HEK293 (cell line): ENCODE results near the gene HOXD3.

Source experiments
- CTCF ChIA-PET: fragments of 350-600 bp; formaldehyde crosslinking; extraction: SDS; loops from one replicate; lab custom pipeline; 2021; ENCODE audit warnings: antibody characterized with exemption; lab: Yijun Ruan, JAX
- POLR2A ChIA-PET: fragments of 300-600 bp; formaldehyde crosslinking; extraction: SDS; loops from one replicate; lab custom pipeline; 2020; ENCODE audit warnings: antibody characterized with exemption, inconsistent platforms; lab: Yijun Ruan, JAX
- H3K27ac ChIP-seq: fragments of 200-500 bp; sonication (Bioruptor generic); 2 replicates; pipeline ENCODE4 v1.5.1; 2014; ENCODE audit warnings: low read depth, low read length, control low read depth, inconsistent platforms; ENCODE audit errors: extremely low read depth
- H3K36me3 ChIP-seq, 2 experiments: fragments of 200-500 bp in 1 of 2; sonication (Bioruptor generic) in 1 of 2; 1 replicate in 1 of 2; 2 replicates in 1 of 2; pipeline ENCODE4 v1.5.1; 2014 to 2017; ENCODE audit warnings: inconsistent platforms in 2 of 2, low read length in 2 of 2; ENCODE audit not compliant: control insufficient read depth in 2 of 2, insufficient read depth in 1 of 2
- H3K4me1 ChIP-seq: fragments of 200-500 bp; sonication (Bioruptor generic); 2 replicates; pipeline ENCODE4 v1.5.1; 2014; ENCODE audit warnings: mild to moderate bottlenecking, low read length, inconsistent platforms; ENCODE audit not compliant: control insufficient read depth, insufficient read depth
- H3K4me3 ChIP-seq: 2 replicates; pipeline ENCODE4 v1.5.1; 2011; ENCODE audit warnings: low read depth, mild to moderate bottlenecking, control low read depth, low read length, moderate library complexity
- H3K9me3 ChIP-seq: fragments of 200-500 bp; sonication (Bioruptor generic); 2 replicates; pipeline ENCODE4 v1.5.1; 2014; ENCODE audit warnings: low read depth, low read length, inconsistent platforms; ENCODE audit not compliant: control insufficient read depth, insufficient read depth
- GLI2 ChIP-seq: fragments of 450-650 bp; formaldehyde crosslinking; IDR thresholded peaks from 2 replicates; pipeline ENCODE4; 2017; ENCODE audit warnings: missing biosample characterization, missing genetic modification characterization, low read depth, borderline replicate concordance
- KLF16 ChIP-seq: fragments of 450-650 bp; formaldehyde crosslinking; IDR thresholded peaks from 2 replicates; pipeline ENCODE4 v1.5.1; 2017; ENCODE audit warnings: missing biosample characterization, missing genetic modification characterization
- RBAK ChIP-seq: fragments of 450-650 bp; formaldehyde crosslinking; IDR thresholded peaks from 2 replicates; pipeline ENCODE4 v1.5.1; 2016; ENCODE audit warnings: missing biosample characterization, missing genetic modification characterization
- TRIM28 ChIP-seq: IDR thresholded peaks from 2 replicates; pipeline ENCODE4 v1.6.1; 2011; ENCODE audit warnings: low read length, control low read depth, borderline replicate concordance
- ZBTB20 ChIP-seq: fragments of 450-650 bp; formaldehyde crosslinking; IDR thresholded peaks from 2 replicates; pipeline ENCODE4 v1.5.1; 2016; ENCODE audit warnings: missing biosample characterization, missing genetic modification characterization
- ZEB2 ChIP-seq: fragments of 450-650 bp; formaldehyde crosslinking; IDR thresholded peaks from 2 replicates; pipeline ENCODE4 v1.5.1; 2016; ENCODE audit warnings: missing biosample characterization, missing genetic modification characterization
- ZFHX2 ChIP-seq: fragments of 450-650 bp; formaldehyde crosslinking; conservative IDR thresholded peaks from 2 replicates; pipeline ENCODE4 v1.5.1; 2016; ENCODE audit warnings: missing biosample characterization, missing genetic modification characterization
- ZFP69B ChIP-seq: fragments of 450-650 bp; formaldehyde crosslinking; IDR thresholded peaks from 2 replicates; pipeline ENCODE4 v1.5.1; 2016; ENCODE audit warnings: missing biosample characterization, missing genetic modification characterization
- ZNF132 ChIP-seq: fragments of 450-650 bp; formaldehyde crosslinking; IDR thresholded peaks from 2 replicates; pipeline ENCODE4 v1.5.1; 2017; ENCODE audit warnings: missing biosample characterization, missing genetic modification characterization, borderline replicate concordance
- ZNF133 ChIP-seq: fragments of 450-650 bp; formaldehyde crosslinking; IDR thresholded peaks from 2 replicates; pipeline ENCODE4 v1.5.1; 2016; ENCODE audit warnings: missing biosample characterization, missing genetic modification characterization
- ZNF16 ChIP-seq: fragments of 450-650 bp; formaldehyde crosslinking; IDR thresholded peaks from 2 replicates; pipeline ENCODE4 v1.5.1; 2016; ENCODE audit warnings: low read depth, missing biosample characterization, missing genetic modification characterization
- ZNF202 ChIP-seq: fragments of 450-650 bp; formaldehyde crosslinking; IDR thresholded peaks from 2 replicates; pipeline ENCODE4 v1.5.1; 2016; ENCODE audit warnings: missing biosample characterization, missing genetic modification characterization, borderline replicate concordance
- ZNF214 ChIP-seq: fragments of 450-650 bp; formaldehyde crosslinking; IDR thresholded peaks from 2 replicates; pipeline ENCODE4 v1.5.1; 2017; ENCODE audit warnings: missing biosample characterization, mild to moderate bottlenecking, missing genetic modification characterization, borderline replicate concordance
- ZNF473 ChIP-seq: fragments of 450-650 bp; formaldehyde crosslinking; IDR thresholded peaks from 2 replicates; pipeline ENCODE4 v1.5.1; 2017; ENCODE audit warnings: missing biosample characterization, missing genetic modification characterization
- ZNF596 ChIP-seq: fragments of 450-650 bp; IDR thresholded peaks from 2 replicates; pipeline ENCODE4 v1.5.0; 2018; ENCODE audit warnings: missing biosample characterization, mild to moderate bottlenecking, missing genetic modification characterization, moderate library complexity
- ZNF626 ChIP-seq: fragments of 450-650 bp; sonication (Bioruptor Pico); formaldehyde crosslinking; IDR thresholded peaks from 2 replicates; pipeline ENCODE4 v1.5.1; 2018; ENCODE audit warnings: missing biosample characterization, missing genetic modification characterization, inconsistent platforms
- ZNF660 ChIP-seq: fragments of 450-650 bp; IDR thresholded peaks from 2 replicates; pipeline ENCODE4 v1.5.1; 2018; ENCODE audit warnings: missing biosample characterization, mild to moderate bottlenecking, missing genetic modification characterization
- ZNF747 ChIP-seq: fragments of 450-650 bp; formaldehyde crosslinking; IDR thresholded peaks from 2 replicates; pipeline ENCODE4 v1.5.1; 2016; ENCODE audit warnings: missing biosample characterization, missing genetic modification characterization
- ZNF792 ChIP-seq: fragments of 450-650 bp; formaldehyde crosslinking; IDR thresholded peaks from 2 replicates; pipeline ENCODE4 v1.5.1; 2016; ENCODE audit warnings: missing biosample characterization, missing genetic modification characterization
- ZNF843 ChIP-seq: fragments of 450-650 bp; formaldehyde crosslinking; IDR thresholded peaks from 2 replicates; pipeline ENCODE4 v1.5.1; 2016; ENCODE audit warnings: missing biosample characterization, missing genetic modification characterization
- TF ChIP-seq, protein P1 (sequence below): fragments of 450-650 bp; formaldehyde crosslinking; IDR thresholded peaks from 2 replicates; pipeline ENCODE4 v1.5.1; 2017; ENCODE audit warnings: missing biosample characterization, missing genetic modification characterization
- TF ChIP-seq, protein P2 (sequence below): fragments of 450-650 bp; formaldehyde crosslinking; IDR thresholded peaks from 2 replicates; pipeline ENCODE4 v1.5.1; 2016; ENCODE audit warnings: missing biosample characterization, missing genetic modification characterization
- TF ChIP-seq, protein P3 (sequence below): fragments of 450-650 bp; formaldehyde crosslinking; IDR thresholded peaks from 2 replicates; pipeline ENCODE4 v1.5.1; 2016; ENCODE audit warnings: missing biosample characterization, missing genetic modification characterization
- TF ChIP-seq, protein P4 (sequence below): fragments of 450-650 bp; formaldehyde crosslinking; IDR thresholded peaks from 2 replicates; pipeline ENCODE4 v1.5.1; 2017; ENCODE audit warnings: missing biosample characterization, missing genetic modification characterization
- TF ChIP-seq, protein P5 (sequence below): fragments of 450-650 bp; formaldehyde crosslinking; IDR thresholded peaks from 2 replicates; pipeline ENCODE4 v1.5.1; 2016; ENCODE audit warnings: missing biosample characterization, missing genetic modification characterization, borderline replicate concordance
- TF ChIP-seq, protein P6 (sequence below): fragments of 450-650 bp; formaldehyde crosslinking; IDR thresholded peaks from 2 replicates; pipeline ENCODE4 v1.5.1; 2016; ENCODE audit warnings: missing biosample characterization, missing genetic modification characterization, borderline replicate concordance

The HOXD3 gene

DNA sequence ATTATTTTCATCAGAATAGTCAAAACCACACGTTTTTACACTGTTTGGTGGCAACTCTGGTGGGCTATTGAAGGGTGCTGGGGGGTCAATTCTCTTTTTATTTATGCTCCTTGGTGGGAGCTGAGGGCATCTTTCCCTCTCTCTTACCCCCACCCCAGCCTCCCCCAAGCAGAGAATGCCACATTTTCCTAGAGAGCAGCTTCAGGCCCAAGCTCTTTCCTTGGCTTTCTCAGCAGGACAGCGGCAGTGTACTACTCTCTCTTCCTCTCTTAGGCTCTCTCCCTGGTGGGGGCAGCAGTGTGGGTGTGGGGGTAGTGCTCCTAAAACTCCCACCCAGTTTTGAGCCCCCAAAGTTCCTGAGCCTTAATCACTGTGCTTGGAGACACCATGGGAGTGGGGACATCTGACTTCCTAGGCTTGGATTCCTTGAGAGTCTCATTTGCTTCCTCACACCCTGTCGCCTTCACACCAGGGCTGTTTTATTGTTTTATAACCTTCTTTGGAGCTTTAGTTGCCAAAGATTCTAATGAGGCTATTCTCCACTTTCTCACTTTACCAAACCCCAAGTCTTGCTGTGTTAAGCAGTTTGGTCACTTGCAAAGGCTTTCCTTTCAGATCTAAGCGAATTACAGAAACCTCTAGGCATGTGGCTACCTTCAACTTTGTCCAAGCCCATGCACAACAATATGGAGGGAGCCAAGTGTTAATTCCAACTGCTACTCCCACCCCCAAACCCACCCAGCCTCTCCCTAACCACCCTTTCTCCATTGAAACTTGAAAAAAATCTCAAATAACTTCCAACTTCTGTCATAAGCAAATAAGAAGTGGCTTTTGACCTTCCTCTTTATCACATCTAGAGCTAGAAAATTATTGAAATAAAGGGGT, 11.8 kb upstream of the HOXD3 start:
- Histone ChIP-seq H3K9me3 (no peaks in the 10 kb centered on the region), H3K27ac (peak overlapping the region; percentile 37; the same call in 1 of the 2 replicates), H3K36me3 (peaks cover 0 to 13% of the 10 kb centered on the region in 2 experiments; a peak in 1 of 3 replicates), H3K4me1 (peaks cover 15% of the 10 kb centered on the region), H3K4me3 (no peak overlapping the region)
- ChIA-PET CTCF (interaction anchor here (0.5 to 7.5 kb wide), 10 partner anchors 18 to 671 kb away, joined by 3 to 104 read pairs (median 4); no protein-coding TSS in a partner anchor), POLR2A (no interaction called here)
- TF ChIP-seq KLF16 (tag by site-specific recombination): 0 out of 2 replicates have a peak, but pooled peaks have one; percentile 5
- no peak for TF ChIP-seq ZNF214
- no peak for TF ChIP-seq ZNF747 (tag by site-specific recombination)
- no peak for TF ChIP-seq ZNF596 (tag by site-specific recombination)
- TF ChIP-seq ZNF626: no peak
- TF ChIP-seq, protein P1, sequence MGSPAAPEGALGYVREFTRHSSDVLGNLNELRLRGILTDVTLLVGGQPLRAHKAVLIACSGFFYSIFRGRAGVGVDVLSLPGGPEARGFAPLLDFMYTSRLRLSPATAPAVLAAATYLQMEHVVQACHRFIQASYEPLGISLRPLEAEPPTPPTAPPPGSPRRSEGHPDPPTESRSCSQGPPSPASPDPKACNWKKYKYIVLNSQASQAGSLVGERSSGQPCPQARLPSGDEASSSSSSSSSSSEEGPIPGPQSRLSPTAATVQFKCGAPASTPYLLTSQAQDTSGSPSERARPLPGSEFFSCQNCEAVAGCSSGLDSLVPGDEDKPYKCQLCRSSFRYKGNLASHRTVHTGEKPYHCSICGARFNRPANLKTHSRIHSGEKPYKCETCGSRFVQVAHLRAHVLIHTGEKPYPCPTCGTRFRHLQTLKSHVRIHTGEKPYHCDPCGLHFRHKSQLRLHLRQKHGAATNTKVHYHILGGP (tag by site-specific recombination): peak; percentile 91
- TF ChIP-seq ZNF473 (tag by site-specific recombination): no peak
- TF ChIP-seq ZNF843 (tag by site-specific recombination): no peak
- TF ChIP-seq GLI2 (tag by site-specific recombination): no peak
- TF ChIP-seq, protein P2, sequence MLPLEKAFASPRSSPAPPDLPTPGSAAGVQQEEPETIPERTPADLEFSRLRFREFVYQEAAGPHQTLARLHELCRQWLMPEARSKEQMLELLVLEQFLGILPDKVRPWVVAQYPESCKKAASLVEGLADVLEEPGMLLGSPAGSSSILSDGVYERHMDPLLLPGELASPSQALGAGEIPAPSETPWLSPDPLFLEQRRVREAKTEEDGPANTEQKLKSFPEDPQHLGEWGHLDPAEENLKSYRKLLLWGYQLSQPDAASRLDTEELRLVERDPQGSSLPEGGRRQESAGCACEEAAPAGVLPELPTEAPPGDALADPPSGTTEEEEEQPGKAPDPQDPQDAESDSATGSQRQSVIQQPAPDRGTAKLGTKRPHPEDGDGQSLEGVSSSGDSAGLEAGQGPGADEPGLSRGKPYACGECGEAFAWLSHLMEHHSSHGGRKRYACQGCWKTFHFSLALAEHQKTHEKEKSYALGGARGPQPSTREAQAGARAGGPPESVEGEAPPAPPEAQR (tag by site-specific recombination): no peak
- TF ChIP-seq, protein P3, sequence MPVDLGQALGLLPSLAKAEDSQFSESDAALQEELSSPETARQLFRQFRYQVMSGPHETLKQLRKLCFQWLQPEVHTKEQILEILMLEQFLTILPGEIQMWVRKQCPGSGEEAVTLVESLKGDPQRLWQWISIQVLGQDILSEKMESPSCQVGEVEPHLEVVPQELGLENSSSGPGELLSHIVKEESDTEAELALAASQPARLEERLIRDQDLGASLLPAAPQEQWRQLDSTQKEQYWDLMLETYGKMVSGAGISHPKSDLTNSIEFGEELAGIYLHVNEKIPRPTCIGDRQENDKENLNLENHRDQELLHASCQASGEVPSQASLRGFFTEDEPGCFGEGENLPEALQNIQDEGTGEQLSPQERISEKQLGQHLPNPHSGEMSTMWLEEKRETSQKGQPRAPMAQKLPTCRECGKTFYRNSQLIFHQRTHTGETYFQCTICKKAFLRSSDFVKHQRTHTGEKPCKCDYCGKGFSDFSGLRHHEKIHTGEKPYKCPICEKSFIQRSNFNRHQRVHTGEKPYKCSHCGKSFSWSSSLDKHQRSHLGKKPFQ: peak; percentile 92
- TF ChIP-seq ZFP69B: no peak
- no peak for TF ChIP-seq ZNF16 (tag by site-specific recombination)
- no peak for TF ChIP-seq ZNF202
- no peak for TF ChIP-seq RBAK (tag by site-specific recombination)
- no peak for TF ChIP-seq ZEB2
- TF ChIP-seq ZNF132 (tag by site-specific recombination): no peak
- no peak for TF ChIP-seq ZNF660 (tag by site-specific recombination)
- TF ChIP-seq, protein P4, sequence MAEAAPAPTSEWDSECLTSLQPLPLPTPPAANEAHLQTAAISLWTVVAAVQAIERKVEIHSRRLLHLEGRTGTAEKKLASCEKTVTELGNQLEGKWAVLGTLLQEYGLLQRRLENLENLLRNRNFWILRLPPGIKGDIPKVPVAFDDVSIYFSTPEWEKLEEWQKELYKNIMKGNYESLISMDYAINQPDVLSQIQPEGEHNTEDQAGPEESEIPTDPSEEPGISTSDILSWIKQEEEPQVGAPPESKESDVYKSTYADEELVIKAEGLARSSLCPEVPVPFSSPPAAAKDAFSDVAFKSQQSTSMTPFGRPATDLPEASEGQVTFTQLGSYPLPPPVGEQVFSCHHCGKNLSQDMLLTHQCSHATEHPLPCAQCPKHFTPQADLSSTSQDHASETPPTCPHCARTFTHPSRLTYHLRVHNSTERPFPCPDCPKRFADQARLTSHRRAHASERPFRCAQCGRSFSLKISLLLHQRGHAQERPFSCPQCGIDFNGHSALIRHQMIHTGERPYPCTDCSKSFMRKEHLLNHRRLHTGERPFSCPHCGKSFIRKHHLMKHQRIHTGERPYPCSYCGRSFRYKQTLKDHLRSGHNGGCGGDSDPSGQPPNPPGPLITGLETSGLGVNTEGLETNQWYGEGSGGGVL: peak; percentile 42; the same call in 1 of the 2 replicates
- no peak for TF ChIP-seq TRIM28
- TF ChIP-seq, protein P5, sequence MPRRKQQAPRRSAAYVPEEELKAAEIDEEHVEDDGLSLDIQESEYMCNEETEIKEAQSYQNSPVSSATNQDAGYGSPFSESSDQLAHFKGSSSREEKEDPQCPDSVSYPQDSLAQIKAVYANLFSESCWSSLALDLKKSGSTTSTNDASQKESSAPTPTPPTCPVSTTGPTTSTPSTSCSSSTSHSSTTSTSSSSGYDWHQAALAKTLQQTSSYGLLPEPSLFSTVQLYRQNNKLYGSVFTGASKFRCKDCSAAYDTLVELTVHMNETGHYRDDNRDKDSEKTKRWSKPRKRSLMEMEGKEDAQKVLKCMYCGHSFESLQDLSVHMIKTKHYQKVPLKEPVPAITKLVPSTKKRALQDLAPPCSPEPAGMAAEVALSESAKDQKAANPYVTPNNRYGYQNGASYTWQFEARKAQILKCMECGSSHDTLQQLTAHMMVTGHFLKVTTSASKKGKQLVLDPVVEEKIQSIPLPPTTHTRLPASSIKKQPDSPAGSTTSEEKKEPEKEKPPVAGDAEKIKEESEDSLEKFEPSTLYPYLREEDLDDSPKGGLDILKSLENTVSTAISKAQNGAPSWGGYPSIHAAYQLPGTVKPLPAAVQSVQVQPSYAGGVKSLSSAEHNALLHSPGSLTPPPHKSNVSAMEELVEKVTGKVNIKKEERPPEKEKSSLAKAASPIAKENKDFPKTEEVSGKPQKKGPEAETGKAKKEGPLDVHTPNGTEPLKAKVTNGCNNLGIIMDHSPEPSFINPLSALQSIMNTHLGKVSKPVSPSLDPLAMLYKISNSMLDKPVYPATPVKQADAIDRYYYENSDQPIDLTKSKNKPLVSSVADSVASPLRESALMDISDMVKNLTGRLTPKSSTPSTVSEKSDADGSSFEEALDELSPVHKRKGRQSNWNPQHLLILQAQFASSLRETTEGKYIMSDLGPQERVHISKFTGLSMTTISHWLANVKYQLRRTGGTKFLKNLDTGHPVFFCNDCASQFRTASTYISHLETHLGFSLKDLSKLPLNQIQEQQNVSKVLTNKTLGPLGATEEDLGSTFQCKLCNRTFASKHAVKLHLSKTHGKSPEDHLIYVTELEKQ (tag by site-specific recombination): no peak
- no peak for TF ChIP-seq ZBTB20 (tag by site-specific recombination)
- TF ChIP-seq, protein P6, sequence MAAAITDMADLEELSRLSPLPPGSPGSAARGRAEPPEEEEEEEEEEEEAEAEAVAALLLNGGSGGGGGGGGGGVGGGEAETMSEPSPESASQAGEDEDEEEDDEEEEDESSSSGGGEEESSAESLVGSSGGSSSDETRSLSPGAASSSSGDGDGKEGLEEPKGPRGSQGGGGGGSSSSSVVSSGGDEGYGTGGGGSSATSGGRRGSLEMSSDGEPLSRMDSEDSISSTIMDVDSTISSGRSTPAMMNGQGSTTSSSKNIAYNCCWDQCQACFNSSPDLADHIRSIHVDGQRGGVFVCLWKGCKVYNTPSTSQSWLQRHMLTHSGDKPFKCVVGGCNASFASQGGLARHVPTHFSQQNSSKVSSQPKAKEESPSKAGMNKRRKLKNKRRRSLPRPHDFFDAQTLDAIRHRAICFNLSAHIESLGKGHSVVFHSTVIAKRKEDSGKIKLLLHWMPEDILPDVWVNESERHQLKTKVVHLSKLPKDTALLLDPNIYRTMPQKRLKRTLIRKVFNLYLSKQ (tag by site-specific recombination): no peak
- no peak for TF ChIP-seq ZNF792 (tag by site-specific recombination)
- no peak for TF ChIP-seq ZNF133 (tag by site-specific recombination)
- TF ChIP-seq ZFHX2: peak; percentile 54
